Tibial nerve (tissue), 4 donors: ENCODE results near the gene FMN1. TPM values are rescaled to one million over a fixed set of nuclear protein-coding genes. Genes with fewer than 3 reads are reported as not detected.

ENCODE experiments used
- DNase-seq, 2 donors: peaks; one replicate each; pipeline ENCODE4 v3.0.0-alpha.2; 2019; ENCODE audit warnings: low spot score in 2 of 2
- H3K27ac ChIP-seq, 4 donors: fragments of 200-600 bp; sonication (generic) in 3 of 4; one replicate each; pipeline ENCODE4 v1.5.1; 2017 to 2019; ENCODE audit warnings: mild to moderate bottlenecking in 1 of 4
- H3K27me3 ChIP-seq, 2 donors: fragments of 200-600 bp; sonication (generic) in 1 of 2; one replicate each; pipeline versions ENCODE4 v1.5.1 to v1.6.0; 2017 to 2019
- H3K36me3 ChIP-seq, 3 donors: fragments of 200-600 bp; sonication (generic); one replicate each; pipeline ENCODE4 v1.5.1; 2018 to 2019
- H3K4me1 ChIP-seq, 4 donors: fragments of 200-600 bp; sonication (generic) in 3 of 4; one replicate each; pipeline ENCODE4 v1.5.1; 2017 to 2019
- H3K4me3 ChIP-seq, 4 donors: fragments of 200-600 bp; sonication (generic) in 3 of 4; one replicate each; pipeline ENCODE4 v1.5.1; 2017 to 2019; ENCODE audit warnings: mild to moderate bottlenecking in 1 of 4, moderate library complexity in 1 of 4
- H3K9me3 ChIP-seq, 4 donors: fragments of 200-600 bp; sonication (generic) in 3 of 4; one replicate each; pipeline ENCODE4 v1.5.1; 2017 to 2019
- EP300 ChIP-seq, 2 donors: sonication (generic); formaldehyde crosslinking; IDR thresholded peaks; one replicate each; pipeline ENCODE4 v1.6.1; 2017; ENCODE audit warnings: antibody characterized with exemption in 2 of 2, mild to moderate bottlenecking in 1 of 2
- POLR2A ChIP-seq, 2 donors: fragments of 450-650 bp; IDR thresholded peaks; one replicate each; pipeline ENCODE4 v1.6.1; 2017; ENCODE audit warnings: antibody characterized with exemption in 2 of 2, mild to moderate bottlenecking in 2 of 2, moderate library complexity in 2 of 2
- WGBS, 2 donors: methylation state at CpG; one replicate each; pipeline ENCODE4 v1.1.5; 2018; 5-methylcytosine and 5-hydroxymethylcytosine counted together
- total RNA-seq, 4 donors: library from RNA; depleted of rRNA; stranded (reverse); fragments of >200 nt; gene quantifications; one replicate each; pipeline ENCODE4 v1.1.0, GENCODE V29; 2016
- TF ChIP-seq, protein P1 (sequence below), 5 experiments: fragments of 200-600 bp in 3 of 5; fragments of 450-650 bp in 2 of 5; sonication (generic) in 3 of 5; IDR thresholded peaks; one replicate each; pipeline ENCODE4 v1.5.1; 2016 to 2019; ENCODE audit warnings: antibody characterized with exemption in 5 of 5, mild to moderate bottlenecking in 3 of 5, moderate library complexity in 2 of 5

FMN1 gene
- total RNA-seq, 4 donors from 2014 or later = 15.1 to 62.1 (median 20.7) TPM

DNA sequence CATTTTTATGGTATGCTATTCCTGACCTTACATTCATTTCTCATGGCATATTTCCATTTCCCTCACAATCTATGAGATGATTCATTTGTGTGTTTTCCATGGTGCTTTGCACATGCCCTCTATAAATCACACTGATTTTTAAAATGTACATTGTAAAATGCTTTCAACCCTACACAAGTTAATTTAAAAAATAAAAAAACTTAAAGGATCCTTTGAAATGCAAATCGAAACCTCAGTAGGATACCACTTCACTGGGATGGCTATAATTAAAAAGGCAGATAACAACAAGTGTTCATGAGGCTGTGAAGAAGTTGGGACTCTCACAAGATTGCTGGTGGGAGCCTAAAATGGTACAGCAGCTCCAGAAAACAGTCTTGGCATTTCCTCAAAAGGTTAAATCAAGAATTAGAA lies 83.5 kb downstream of the FMN1 start:
- no peaks in the 10 kb centered on the region for H3K36me3 ChIP-seq
- H3K27ac ChIP-seq = no peak overlapping the region
- no peaks in the 10 kb centered on the region for H3K9me3 ChIP-seq
- TF ChIP-seq EP300 (IDR thresholded peaks at IDR 0.05) (no peak), POLR2A (IDR thresholded peaks at IDR 0.05) (no peak)
- TF ChIP-seq, protein P1, sequence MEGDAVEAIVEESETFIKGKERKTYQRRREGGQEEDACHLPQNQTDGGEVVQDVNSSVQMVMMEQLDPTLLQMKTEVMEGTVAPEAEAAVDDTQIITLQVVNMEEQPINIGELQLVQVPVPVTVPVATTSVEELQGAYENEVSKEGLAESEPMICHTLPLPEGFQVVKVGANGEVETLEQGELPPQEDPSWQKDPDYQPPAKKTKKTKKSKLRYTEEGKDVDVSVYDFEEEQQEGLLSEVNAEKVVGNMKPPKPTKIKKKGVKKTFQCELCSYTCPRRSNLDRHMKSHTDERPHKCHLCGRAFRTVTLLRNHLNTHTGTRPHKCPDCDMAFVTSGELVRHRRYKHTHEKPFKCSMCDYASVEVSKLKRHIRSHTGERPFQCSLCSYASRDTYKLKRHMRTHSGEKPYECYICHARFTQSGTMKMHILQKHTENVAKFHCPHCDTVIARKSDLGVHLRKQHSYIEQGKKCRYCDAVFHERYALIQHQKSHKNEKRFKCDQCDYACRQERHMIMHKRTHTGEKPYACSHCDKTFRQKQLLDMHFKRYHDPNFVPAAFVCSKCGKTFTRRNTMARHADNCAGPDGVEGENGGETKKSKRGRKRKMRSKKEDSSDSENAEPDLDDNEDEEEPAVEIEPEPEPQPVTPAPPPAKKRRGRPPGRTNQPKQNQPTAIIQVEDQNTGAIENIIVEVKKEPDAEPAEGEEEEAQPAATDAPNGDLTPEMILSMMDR (IDR thresholded peaks at IDR 0.05) = no peak
- no peaks in the 10 kb centered on the region for H3K27me3 ChIP-seq
- WGBS, 2 donors = 22 to 23% methylated on average over 1 of the region's 1 CpG
- DNase-seq = no peak
- no peaks in the 10 kb centered on the region for H3K4me1 ChIP-seq
- no peak overlapping the region for H3K4me3 ChIP-seq

DNA sequence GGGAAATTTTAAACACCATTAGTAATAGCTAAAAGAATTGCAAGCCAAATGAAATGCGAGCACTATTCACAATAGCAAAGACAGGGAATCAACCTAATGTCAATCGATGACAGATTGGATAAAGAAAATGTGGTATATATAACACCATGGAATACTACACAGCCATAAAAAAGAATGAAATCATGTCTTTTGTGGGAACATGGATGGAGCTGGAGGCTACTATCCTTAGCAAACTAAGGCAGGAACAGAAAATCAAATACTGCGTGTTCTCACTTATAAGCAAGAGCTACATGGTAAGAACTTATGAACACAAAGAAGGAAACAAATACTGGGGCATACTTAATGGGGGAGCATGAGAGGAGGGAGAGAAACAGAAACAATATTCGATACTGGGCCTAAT lies 85.2 kb downstream of the FMN1 start:
- no peaks in the 10 kb centered on the region for H3K27me3 ChIP-seq
- DNase-seq = no peak
- WGBS, 2 donors = 93 to 96% methylated on average over 4 of the region's 4 CpGs
- TF ChIP-seq, protein P1 (IDR thresholded peaks at IDR 0.05) = no peak
- TF ChIP-seq EP300 (IDR thresholded peaks at IDR 0.05) (no peak), POLR2A (IDR thresholded peaks at IDR 0.05) (no peak)
- H3K4me1 ChIP-seq = no peaks in the 10 kb centered on the region
- no peaks in the 10 kb centered on the region for H3K36me3 ChIP-seq
- no peak overlapping the region for H3K27ac ChIP-seq
- H3K9me3 ChIP-seq = no peaks in the 10 kb centered on the region
- H3K4me3 ChIP-seq = no peak overlapping the region

DNA sequence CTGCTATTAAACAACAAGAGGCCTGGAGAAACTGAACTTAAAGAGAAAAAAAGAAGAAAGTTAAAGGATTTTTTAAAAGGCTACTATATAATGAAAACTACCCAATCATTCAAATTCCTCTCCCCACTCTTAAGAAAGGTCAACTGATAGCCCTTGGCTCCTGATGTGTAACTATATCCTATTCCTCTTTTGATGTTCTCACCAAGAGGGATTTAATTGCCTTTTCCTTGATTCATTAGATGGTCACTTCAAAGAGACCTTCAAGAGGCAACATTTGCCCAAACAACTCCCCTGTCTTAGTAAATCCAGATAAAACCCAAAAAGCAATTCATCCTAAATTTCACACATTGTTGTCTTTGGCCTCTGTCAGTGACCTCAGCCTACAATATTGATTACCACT lies 86.0 kb downstream of the FMN1 start:
- Histone ChIP-seq H3K27me3 (no peaks in the 10 kb centered on the region), H3K27ac (no peak overlapping the region), H3K9me3 (no peaks in the 10 kb centered on the region), H3K4me1 (no peaks in the 10 kb centered on the region), H3K4me3 (no peak overlapping the region), H3K36me3 (no peaks in the 10 kb centered on the region)
- no peak for TF ChIP-seq EP300 (IDR thresholded peaks at IDR 0.05)
- TF ChIP-seq, protein P1 (IDR thresholded peaks at IDR 0.05) = no peak
- no peak for TF ChIP-seq POLR2A (IDR thresholded peaks at IDR 0.05)
- DNase-seq = no peak

DNA sequence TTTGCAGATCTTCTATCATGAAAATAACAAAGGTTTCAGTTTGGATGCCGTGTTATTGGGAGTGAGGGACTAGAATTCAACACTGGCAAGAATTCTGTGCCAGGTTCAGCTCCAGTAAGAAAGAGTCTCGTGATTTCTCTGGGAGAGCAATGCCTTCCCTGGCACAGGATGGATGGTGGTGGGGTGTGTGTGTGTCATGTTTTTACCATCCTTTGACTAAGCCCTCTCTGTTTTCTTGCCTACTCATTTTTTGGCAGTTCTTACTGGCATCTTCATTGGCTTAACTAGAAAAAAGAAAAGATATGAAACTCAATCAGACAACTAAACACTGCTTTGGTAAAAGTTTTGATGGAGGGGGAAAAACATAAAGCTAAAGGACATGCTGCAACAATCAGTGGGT lies 86.6 kb downstream of the FMN1 start:
- H3K4me1 ChIP-seq = no peaks in the 10 kb centered on the region
- H3K9me3 ChIP-seq = no peaks in the 10 kb centered on the region
- no peak for DNase-seq
- H3K27me3 ChIP-seq = no peaks in the 10 kb centered on the region
- no peaks in the 10 kb centered on the region for H3K36me3 ChIP-seq
- 65 to 72% methylated on average over 2 of the region's 2 CpGs for WGBS, 2 donors
- TF ChIP-seq POLR2A (IDR thresholded peaks at IDR 0.05) = no peak
- TF ChIP-seq EP300 (IDR thresholded peaks at IDR 0.05) = no peak
- TF ChIP-seq, protein P1 (IDR thresholded peaks at IDR 0.05) = no peak
- no peak overlapping the region for H3K27ac ChIP-seq
- H3K4me3 ChIP-seq = no peak overlapping the region

DNA sequence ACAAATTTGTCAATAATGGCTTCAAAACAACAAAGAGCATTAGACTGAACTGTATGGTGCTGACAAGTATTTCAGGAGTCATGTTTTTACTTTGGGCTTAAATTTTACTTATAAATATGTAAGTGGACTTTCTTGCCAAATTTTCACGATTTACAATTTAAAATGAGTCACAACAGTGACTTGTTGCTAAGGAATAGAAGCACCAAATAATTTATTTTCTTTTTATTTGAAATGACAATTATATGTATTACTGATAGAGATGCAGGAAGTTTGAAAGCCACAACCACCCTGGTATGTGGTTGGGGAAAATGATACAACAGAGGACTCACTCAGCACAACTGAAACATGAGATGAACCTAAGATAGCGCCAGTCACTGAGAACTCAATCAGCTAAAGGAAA lies 90.3 kb downstream of the FMN1 start:
- WGBS, 2 donors = 43 to 52% methylated on average over 2 of the region's 2 CpGs
- TF ChIP-seq EP300 (IDR thresholded peaks at IDR 0.05) = no peak
- TF ChIP-seq POLR2A (IDR thresholded peaks at IDR 0.05) = no peak
- TF ChIP-seq, protein P1 (IDR thresholded peaks at IDR 0.05) = no peak
- Histone ChIP-seq H3K9me3 (no peaks in the 10 kb centered on the region), H3K27ac (no peak overlapping the region), H3K27me3 (no peaks in the 10 kb centered on the region), H3K4me3 (no peak overlapping the region), H3K4me1 (no peaks in the 10 kb centered on the region), H3K36me3 (no peaks in the 10 kb centered on the region)
- DNase-seq = no peak
